Uterus (tissue), 4 donors: ENCODE data around the gene S1PR2. TPM values are rescaled to one million over a fixed set of nuclear protein-coding genes. Genes with fewer than 3 reads are reported as not detected.

ENCODE experiments used
- DNase-seq, 2 donors: peaks; one replicate each; pipeline ENCODE4 v3.0.0-alpha.2; 2019 to 2020
- H3K27ac ChIP-seq, 2 donors: fragments of 200-600 bp; sonication (generic); 1 replicate in 1 of 2; 2 replicates in 1 of 2; pipeline ENCODE4 v1.5.1; 2016 to 2018
- H3K27me3 ChIP-seq, 2 donors: fragments of 200-600 bp; sonication (generic); one replicate each; pipeline ENCODE4 v1.5.1; 2018 to 2019; ENCODE audit warnings: control low read depth in 1 of 2
- H3K36me3 ChIP-seq, 2 donors: fragments of 200-600 bp; sonication (generic); one replicate each; pipeline ENCODE4 v1.5.1; 2019; ENCODE audit warnings: control low read depth in 1 of 2
- H3K4me1 ChIP-seq, 2 donors: fragments of 200-600 bp; sonication (generic); one replicate each; pipeline ENCODE4 v1.5.1; 2018 to 2019; ENCODE audit warnings: control low read depth in 1 of 2
- H3K4me3 ChIP-seq, 2 donors: fragments of 200-600 bp; sonication (generic); 1 replicate in 1 of 2; 2 replicates in 1 of 2; pipeline ENCODE4 v1.5.1; 2018 to 2019; ENCODE audit warnings: mild to moderate bottlenecking in 1 of 2
- H3K9me3 ChIP-seq, 2 donors: fragments of 200-600 bp; sonication (generic); one replicate each; pipeline ENCODE4 v1.5.1; 2019; ENCODE audit warnings: control low read depth in 1 of 2
- POLR2A ChIP-seq, 2 donors: fragments of 450-650 bp; IDR thresholded peaks; one replicate each; pipeline ENCODE4 v1.6.1; 2016; ENCODE audit warnings: antibody characterized with exemption in 2 of 2, mild to moderate bottlenecking in 1 of 2, moderate library complexity in 1 of 2
- intact Hi-C: fragments of 100-400 bp; cut with DNase I; formaldehyde crosslinking; loops from one replicate; pipeline ENCODE4 v1.15.1; 2023; ENCODE audit warnings: low total_unique reads
- total RNA-seq, 4 donors: library from RNA; depleted of rRNA in 3 of 4; stranded (reverse); fragments of >200 nt in 3 of 4; gene quantifications; one replicate each; pipeline versions ENCODE4 v1.1.0 to v1.2.4, GENCODE V29; 2014 to 2023
- TF ChIP-seq, protein P1 (sequence below), 4 experiments: fragments of 200-600 bp in 2 of 4; fragments of 450-650 bp in 2 of 4; sonication (generic) in 2 of 4; IDR thresholded peaks; one replicate each; pipeline ENCODE4 v1.5.1; 2016 to 2019; ENCODE audit warnings: antibody characterized with exemption in 4 of 4, mild to moderate bottlenecking in 2 of 4, moderate library complexity in 1 of 4
- donor health status: DM: yes; HTN: yes; CAD: no.

S1PR2 gene
- total RNA-seq, 4 donors from 2014 or later: 1.3 to 32.5 (median 17.3) TPM

DNA sequence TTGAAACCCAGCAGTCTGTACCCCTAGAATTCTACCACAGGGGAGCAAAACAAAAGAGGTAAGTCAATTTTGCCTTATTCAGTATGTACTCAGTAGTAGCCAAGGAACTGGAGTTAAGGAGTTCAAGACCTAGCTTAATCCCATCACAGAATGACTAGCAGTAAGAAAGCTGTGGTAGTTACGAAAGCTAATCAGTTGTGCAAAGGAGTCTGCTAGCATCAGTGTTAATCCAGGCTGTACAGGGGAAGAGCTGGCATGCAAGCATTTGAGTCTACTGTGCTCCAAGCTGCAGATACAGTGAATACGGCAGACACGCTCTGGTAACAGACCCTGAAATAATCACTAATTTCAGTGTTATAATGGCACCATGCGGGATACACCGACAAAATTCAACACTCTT is 41.1 kb downstream of the S1PR2 start:
- TF ChIP-seq POLR2A (IDR thresholded peaks at IDR 0.05): no peak
- H3K27me3 ChIP-seq: no peaks in the 10 kb centered on the region
- H3K4me1 ChIP-seq: peaks cover 0 to 14% of the 10 kb centered on the region in 2 donors
- no peak overlapping the region for H3K27ac ChIP-seq
- no peak for DNase-seq
- no peak overlapping the region for H3K4me3 ChIP-seq
- no peaks in the 10 kb centered on the region for H3K9me3 ChIP-seq
- intact Hi-C loops: no loop called here
- no peaks in the 10 kb centered on the region for H3K36me3 ChIP-seq

DNA sequence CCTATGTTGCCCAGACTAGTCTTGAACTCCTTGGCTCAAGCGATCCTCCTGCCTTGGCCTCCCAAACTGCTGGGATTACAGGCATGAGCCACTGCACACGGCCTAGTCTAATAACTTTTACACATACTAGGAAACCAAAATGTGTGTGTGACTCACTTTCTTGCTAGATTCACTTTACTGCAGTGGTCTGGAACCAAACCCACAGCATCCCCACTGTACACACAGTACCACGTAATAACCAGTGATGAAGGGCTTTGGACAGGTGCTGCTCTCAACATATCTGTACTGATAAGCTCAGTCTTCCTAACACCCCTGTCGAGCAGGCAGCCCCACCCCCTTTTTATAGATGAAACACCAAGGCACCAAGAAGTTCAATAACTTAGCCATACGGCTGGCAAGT is 41.5 kb downstream of the S1PR2 start:
- H3K4me1 ChIP-seq: peaks cover 0 to 14% of the 10 kb centered on the region in 2 donors
- no peak for DNase-seq
- no peak for TF ChIP-seq POLR2A (IDR thresholded peaks at IDR 0.05)
- TF ChIP-seq, protein P1, sequence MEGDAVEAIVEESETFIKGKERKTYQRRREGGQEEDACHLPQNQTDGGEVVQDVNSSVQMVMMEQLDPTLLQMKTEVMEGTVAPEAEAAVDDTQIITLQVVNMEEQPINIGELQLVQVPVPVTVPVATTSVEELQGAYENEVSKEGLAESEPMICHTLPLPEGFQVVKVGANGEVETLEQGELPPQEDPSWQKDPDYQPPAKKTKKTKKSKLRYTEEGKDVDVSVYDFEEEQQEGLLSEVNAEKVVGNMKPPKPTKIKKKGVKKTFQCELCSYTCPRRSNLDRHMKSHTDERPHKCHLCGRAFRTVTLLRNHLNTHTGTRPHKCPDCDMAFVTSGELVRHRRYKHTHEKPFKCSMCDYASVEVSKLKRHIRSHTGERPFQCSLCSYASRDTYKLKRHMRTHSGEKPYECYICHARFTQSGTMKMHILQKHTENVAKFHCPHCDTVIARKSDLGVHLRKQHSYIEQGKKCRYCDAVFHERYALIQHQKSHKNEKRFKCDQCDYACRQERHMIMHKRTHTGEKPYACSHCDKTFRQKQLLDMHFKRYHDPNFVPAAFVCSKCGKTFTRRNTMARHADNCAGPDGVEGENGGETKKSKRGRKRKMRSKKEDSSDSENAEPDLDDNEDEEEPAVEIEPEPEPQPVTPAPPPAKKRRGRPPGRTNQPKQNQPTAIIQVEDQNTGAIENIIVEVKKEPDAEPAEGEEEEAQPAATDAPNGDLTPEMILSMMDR (IDR thresholded peaks at IDR 0.05): no peak
- H3K27ac ChIP-seq: no peak overlapping the region
- H3K4me3 ChIP-seq: no peak overlapping the region
- no peaks in the 10 kb centered on the region for H3K36me3 ChIP-seq
- H3K27me3 ChIP-seq: no peaks in the 10 kb centered on the region
- H3K9me3 ChIP-seq: no peaks in the 10 kb centered on the region
- intact Hi-C loops: no loop called here

DNA sequence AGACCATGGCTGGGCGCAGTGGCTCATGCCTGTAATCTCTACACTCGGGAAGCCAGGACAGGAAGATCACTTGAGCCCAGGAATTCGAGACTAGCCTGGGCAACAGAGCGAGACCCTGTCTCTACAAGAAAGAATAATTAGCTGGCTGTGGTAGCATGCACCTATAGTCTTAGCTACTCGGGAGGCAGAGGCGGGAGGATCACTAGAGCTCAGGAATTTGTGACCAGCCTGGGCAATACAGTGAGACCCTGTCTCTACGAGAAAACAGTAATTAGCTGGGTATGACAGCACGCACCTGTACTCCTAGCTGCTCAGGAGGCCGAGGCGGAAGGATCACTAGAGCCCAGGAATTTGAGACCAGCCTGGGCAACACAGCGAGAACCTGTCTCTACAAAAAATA is 43.8 kb downstream of the S1PR2 start:
- Histone ChIP-seq H3K4me3 (no peak overlapping the region), H3K4me1 (peaks cover 0 to 6% of the 10 kb centered on the region in 2 donors), H3K36me3 (no peaks in the 10 kb centered on the region), H3K9me3 (no peaks in the 10 kb centered on the region), H3K27me3 (no peaks in the 10 kb centered on the region), H3K27ac (no peak overlapping the region)
- no peak for TF ChIP-seq POLR2A (IDR thresholded peaks at IDR 0.05)
- TF ChIP-seq, protein P1 (IDR thresholded peaks at IDR 0.05): no peak
- DNase-seq: no peak
- intact Hi-C loops: no loop called here

DNA sequence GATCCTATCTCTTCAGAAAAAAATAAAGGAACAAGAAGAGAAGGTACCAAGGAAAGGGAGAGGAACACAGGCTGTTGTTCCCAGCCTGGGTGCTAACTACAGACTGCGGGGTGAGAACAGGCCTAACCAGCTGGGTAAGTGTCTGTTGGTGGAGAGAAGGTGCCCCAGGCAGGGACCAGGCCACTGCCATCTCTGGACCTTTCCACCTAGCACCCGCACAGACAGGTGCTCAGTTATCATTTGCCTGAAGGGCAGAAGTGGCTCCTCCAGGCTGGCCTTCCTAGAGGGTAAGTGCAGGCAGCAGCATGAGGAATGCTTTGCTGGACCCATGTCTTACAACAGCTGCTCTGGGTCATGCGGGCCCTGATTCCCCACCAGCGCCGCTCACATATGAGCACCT is 46.5 kb downstream of the S1PR2 start:
- H3K9me3 ChIP-seq: no peaks in the 10 kb centered on the region
- TF ChIP-seq POLR2A (IDR thresholded peaks at IDR 0.05): no peak
- TF ChIP-seq, protein P1 (IDR thresholded peaks at IDR 0.05): no peak
- H3K4me1 ChIP-seq: no peaks in the 10 kb centered on the region
- H3K36me3 ChIP-seq: no peaks in the 10 kb centered on the region
- H3K4me3 ChIP-seq: no peak overlapping the region
- H3K27ac ChIP-seq: no peak overlapping the region
- no peaks in the 10 kb centered on the region for H3K27me3 ChIP-seq
- no peak for DNase-seq
- intact Hi-C loops: no loop called here

DNA sequence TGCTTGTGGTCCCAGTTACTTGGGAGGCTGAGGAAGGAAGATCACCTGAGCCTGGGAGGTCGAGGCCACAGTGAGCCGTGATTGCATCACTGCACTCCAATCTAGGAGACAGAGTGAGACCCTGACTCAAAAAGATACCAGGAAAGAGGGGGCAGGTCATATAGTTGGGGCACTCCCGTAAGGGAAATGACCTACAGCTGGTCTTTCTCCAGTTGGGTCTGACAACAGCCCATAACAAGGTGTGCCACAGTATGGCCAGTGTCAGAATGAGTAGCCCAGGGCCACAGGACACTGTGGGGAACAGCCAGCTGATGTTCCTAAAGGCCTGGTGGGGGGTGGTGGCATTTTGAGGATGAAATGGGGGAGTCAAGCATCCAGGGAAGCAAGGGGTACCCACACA is 47.2 kb downstream of the S1PR2 start:
- no peaks in the 10 kb centered on the region for H3K36me3 ChIP-seq
- intact Hi-C loops: no loop called here
- no peak for DNase-seq

More for the DNA sequence above, 47.2 kb downstream of the S1PR2 start:
- H3K27ac ChIP-seq: no peak overlapping the region
- no peaks in the 10 kb centered on the region for H3K27me3 ChIP-seq
- H3K9me3 ChIP-seq: no peaks in the 10 kb centered on the region
- H3K4me1 ChIP-seq: no peaks in the 10 kb centered on the region
- no peak overlapping the region for H3K4me3 ChIP-seq
- no peak for TF ChIP-seq POLR2A (IDR thresholded peaks at IDR 0.05)
- TF ChIP-seq, protein P1 (IDR thresholded peaks at IDR 0.05): no peak
